Activated CD8-positive, alpha-beta T cell treated with anti-CD3 and anti-CD28 coated beads for 36 hours (primary cell): ENCODE results near the gene FCHSD1. TPM values are rescaled to one million over a fixed set of nuclear protein-coding genes. Genes with fewer than 3 reads are reported as not detected.

ENCODE experiments used
- ATAC-seq: fragments of 200-7000 bp; cut with Tn5 transposase; one replicate; pipeline ENCODE4 v1.10.0; 2021; ENCODE audit warnings: mild to moderate bottlenecking, moderate library complexity
- CTCF ChIA-PET: fragments of 350-600 bp; sonication (Branson Sonifier 250); formaldehyde crosslinking; loops from one replicate; lab custom pipeline; 2021; ENCODE audit warnings: antibody characterized with exemption; lab: Charles Lee
- POLR2A ChIA-PET: fragments of 350-600 bp; sonication (Branson Sonifier 250); formaldehyde crosslinking; loops from one replicate; lab custom pipeline; 2021; ENCODE audit warnings: antibody characterized with exemption; lab: Charles Lee
- DNase-seq: peaks from one replicate; pipeline ENCODE4 v3.0.0-alpha.2; 2020
- H3K27ac Mint-ChIP-seq: one replicate; pipeline ENCODE4 v1.8.0; 2021; ENCODE audit warnings: mild to moderate bottlenecking, mixed read lengths
- H3K27me3 Mint-ChIP-seq: one replicate; pipeline ENCODE4 v1.8.0; 2021; ENCODE audit warnings: mixed read lengths
- H3K36me3 Mint-ChIP-seq: one replicate; pipeline ENCODE4 v1.8.0; 2021; ENCODE audit warnings: low read depth, mixed read lengths
- H3K4me1 Mint-ChIP-seq: one replicate; pipeline ENCODE4 v1.8.0; 2021; ENCODE audit warnings: low read depth, mixed read lengths
- H3K4me3 Mint-ChIP-seq: one replicate; pipeline ENCODE4 v1.8.0; 2021; ENCODE audit warnings: mild to moderate bottlenecking, moderate library complexity, mixed read lengths
- H3K9me3 Mint-ChIP-seq: one replicate; pipeline ENCODE4 v1.8.0; 2021; ENCODE audit warnings: mixed read lengths
- CTCF ChIP-seq: fragments of 200-600 bp; IDR thresholded peaks from one replicate; pipeline ENCODE4 v1.8.0; 2022; ENCODE audit warnings: antibody characterized with exemption, mild to moderate bottlenecking
- intact Hi-C: fragments of 100-400 bp; cut with micrococcal nuclease; formaldehyde crosslinking; loops from one replicate; pipeline ENCODE4 v1.10.0; 2022
- total RNA-seq, 2 experiments: library from RNA; stranded (reverse); gene quantifications; one replicate each; pipeline ENCODE4 v1.2.3, GENCODE V29; 2021

The FCHSD1 gene
- total RNA-seq, 2 experiments from 2014 or later, result 30.1 to 31.8 TPM

GRCh38 chr5:141597394-141597793 is 53.8 kb downstream of the FCHSD1 start:
- Mint-ChIP-seq H3K4me1 (peaks cover 67% of the 10 kb centered on the region), H3K4me3 (no peak overlapping the region), H3K27me3 (no peaks in the 10 kb centered on the region), H3K36me3 (peaks cover 29% of the 10 kb centered on the region), H3K9me3 (peaks cover 1% of the 10 kb centered on the region), H3K27ac (peak overlapping the region; percentile 69)
- ChIA-PET POLR2A (interaction anchor here (0.6 to 2.6 kb wide), 4 partner anchors 11 to 36 kb away, joined by 3 to 9 read pairs (median 3); no protein-coding TSS in a partner anchor), CTCF (interaction anchor here (0.9 to 5.2 kb wide), 5 partner anchors 22 to 39 kb away, joined by 3 to 47 read pairs (median 16); partner anchors contain the start of genes DIAPH1, HDAC3 and RELL2)
- TF ChIP-seq CTCF, result no peak
- intact Hi-C loops, result no loop called here
- ATAC-seq (no peak), DNase-seq (no peak)

- ATAC-seq, result no peak
- ChIA-PET CTCF (interaction anchor here (0.9 to 5.2 kb wide), 4 partner anchors 23 to 40 kb away, joined by 3 to 47 read pairs (median 20); partner anchors contain the start of genes DIAPH1, HDAC3 and RELL2), POLR2A (interaction anchor here (1.0 to 2.6 kb wide), 2 partner anchors 12 to 23 kb away, joined by 3 to 9 read pairs; no protein-coding TSS in a partner anchor)
- Mint-ChIP-seq H3K27me3 (no peaks in the 10 kb centered on the region), H3K36me3 (peaks cover 33% of the 10 kb centered on the region), H3K9me3 (peaks cover 1% of the 10 kb centered on the region), H3K4me3 (no peak overlapping the region), H3K4me1 (peaks cover 67% of the 10 kb centered on the region), H3K27ac (peak overlapping the region; percentile 69)
- intact Hi-C loops, result no loop called here
- no peak for DNase-seq
- TF ChIP-seq CTCF, result no peak
Measured at GRCh38 chr5:141596867-141597266, 54.4 kb downstream of the FCHSD1 start.

DNA sequence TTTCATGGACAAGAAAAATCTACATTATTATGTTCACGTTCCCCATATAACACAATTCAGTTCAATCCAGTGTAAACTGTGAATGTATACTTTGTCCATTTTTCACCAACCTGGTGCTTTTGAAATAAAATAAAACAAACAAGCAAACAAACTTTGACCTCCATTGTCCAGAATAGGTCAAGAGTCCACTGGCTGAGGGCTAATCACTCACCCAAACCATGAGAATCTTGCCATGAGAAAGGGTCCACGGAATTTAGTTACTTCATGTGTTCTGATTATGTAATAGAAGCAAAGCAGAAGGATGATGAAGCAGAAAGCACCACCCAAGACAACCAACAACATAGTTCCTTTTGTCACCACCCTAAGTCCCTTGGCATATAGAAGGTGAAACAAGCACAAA is 61.1 kb downstream of the FCHSD1 start:
- no peak overlapping the region for H3K4me3 Mint-ChIP-seq
- DNase-seq, result no peak
- H3K4me1 Mint-ChIP-seq, result peaks cover 43% of the 10 kb centered on the region
- CTCF ChIA-PET, result interaction anchor here (1.0 to 6.4 kb wide), 6 partner anchors 23 to 66 kb away, joined by 3 to 297 read pairs (median 14); partner anchors contain the start of genes DIAPH1, HDAC3 and RELL2
- no peak for TF ChIP-seq CTCF
- intact Hi-C loops, result loop anchor here (5.0 kb wide), 1 partner anchor 47 kb away; the partner anchor contains the start of genes HDAC3 and RELL2
- peaks cover 40% of the 10 kb centered on the region for H3K36me3 Mint-ChIP-seq
- no peak overlapping the region for H3K27ac Mint-ChIP-seq
- no peaks in the 10 kb centered on the region for H3K9me3 Mint-ChIP-seq
- no peak for ATAC-seq
- H3K27me3 Mint-ChIP-seq, result no peaks in the 10 kb centered on the region
- POLR2A ChIA-PET, result interaction anchor here (1.0 to 4.2 kb wide), 2 partner anchors 29 to 47 kb away, joined by 3 to 28 read pairs; partner anchors contain the start of genes HDAC3 and RELL2

Other genes starting within 250 kb of the FCHSD1 start
- under 1 TPM in 1 of 2 experiments, not detected in 1; 0.09 TPM for gene PCDHGA9, start 248.6 kb downstream of the FCHSD1 start, total RNA-seq
- under 1 TPM in 1 of 2 experiments, not detected in 1; 0.09 TPM for gene PCDHGB6, start 243.4 kb downstream of the FCHSD1 start, total RNA-seq
- not detected for gene PCDHGA10, start 238.4 kb downstream of the FCHSD1 start, total RNA-seq
- gene PCDHGB7, start 233.7 kb downstream of the FCHSD1 start, total RNA-seq, result not detected
- not detected for gene PCDHGA11, start 230.4 kb downstream of the FCHSD1 start, total RNA-seq
- gene PCDHGA12, start 220.9 kb downstream of the FCHSD1 start, total RNA-seq, result not detected
- gene PCDHGC3, start 175.5 kb downstream of the FCHSD1 start, total RNA-seq, result not detected
- not detected for gene PCDHGC4, start 166.4 kb downstream of the FCHSD1 start, total RNA-seq
- not detected for gene PCDHGC5, start 162.3 kb downstream of the FCHSD1 start, total RNA-seq
- gene DIAPH1, start 32.4 kb downstream of the FCHSD1 start, total RNA-seq, result 100 to 1,000 TPM; 209 to 218 TPM
- 10 to 100 TPM; 94.8 to 98.3 TPM for gene HDAC3, start 14.6 kb downstream of the FCHSD1 start, total RNA-seq
- gene RELL2, start 14.4 kb downstream of the FCHSD1 start, total RNA-seq, result 10 to 100 TPM; 31.4 to 35.6 TPM
- gene ARAP3, start 30.8 kb upstream of the FCHSD1 start, total RNA-seq, result 1 to 10 TPM; 5.9 to 7.2 TPM
- under 1 TPM in 1 of 2 experiments, not detected in 1; 0.87 TPM for gene PCDH1, start 227.0 kb upstream of the FCHSD1 start, total RNA-seq